ENCODE results near the gene SEPTIN7.
"Not testable (repeated sequence)": the region's sequence is repeated elsewhere in the genome, so short reads cannot be mapped to it uniquely, and the experiment has no call there.

The SEPTIN7 gene

DNA sequence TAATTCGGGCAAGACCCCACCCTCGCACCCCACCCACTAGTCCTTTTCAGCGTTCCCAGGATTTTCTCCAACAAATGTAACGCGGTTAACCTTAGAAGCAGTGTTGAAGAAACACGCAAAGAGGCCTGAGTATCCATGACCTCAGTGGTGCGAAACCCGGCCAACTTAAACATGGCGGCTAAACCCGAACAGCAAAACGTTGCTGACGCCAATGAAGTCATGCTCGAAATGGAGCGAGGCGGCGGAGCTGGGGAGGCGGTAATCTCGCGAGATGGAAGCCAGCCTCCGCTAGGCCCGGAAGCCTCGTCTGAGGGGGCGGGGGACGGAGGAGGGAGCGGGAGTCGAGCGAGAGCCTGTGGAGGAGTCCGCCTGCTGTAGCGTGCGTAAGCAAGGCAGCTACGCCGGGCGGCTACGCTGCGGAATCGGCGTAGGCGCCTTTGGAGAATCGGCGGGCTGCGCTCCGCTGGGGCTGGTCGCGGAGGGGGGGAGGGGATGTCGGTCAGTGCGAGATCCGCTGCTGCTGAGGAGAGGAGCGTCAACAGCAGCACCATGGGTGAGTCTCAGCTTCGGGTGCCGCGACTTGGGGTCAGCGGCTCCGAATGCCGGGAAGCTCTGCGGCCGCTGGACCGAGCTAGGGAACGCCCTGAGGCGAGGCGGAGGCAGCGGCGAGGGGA lies at the start of gene SEPTIN7:
TSS of gene SEPTIN7 (plus strand) at position 340 of the 674 bp plus-strand sequence. CDS start at position 493, 153 bp downstream.
- H3K4me1 ChIP-seq (ENCODE audit: control insufficient read depth in 1 of 2, insufficient read depth in 1 of 2, low read depth in 1 of 2, low read length in 1 of 2): peaks cover 27 to 38% of the 10 kb centered on the region in 2 experiments
- H3K27ac ChIP-seq: peak within 1 kb of the TSS; percentile 96
- no peaks in the 10 kb centered on the region for H3K36me3 ChIP-seq
- TF ChIP-seq, protein P1, sequence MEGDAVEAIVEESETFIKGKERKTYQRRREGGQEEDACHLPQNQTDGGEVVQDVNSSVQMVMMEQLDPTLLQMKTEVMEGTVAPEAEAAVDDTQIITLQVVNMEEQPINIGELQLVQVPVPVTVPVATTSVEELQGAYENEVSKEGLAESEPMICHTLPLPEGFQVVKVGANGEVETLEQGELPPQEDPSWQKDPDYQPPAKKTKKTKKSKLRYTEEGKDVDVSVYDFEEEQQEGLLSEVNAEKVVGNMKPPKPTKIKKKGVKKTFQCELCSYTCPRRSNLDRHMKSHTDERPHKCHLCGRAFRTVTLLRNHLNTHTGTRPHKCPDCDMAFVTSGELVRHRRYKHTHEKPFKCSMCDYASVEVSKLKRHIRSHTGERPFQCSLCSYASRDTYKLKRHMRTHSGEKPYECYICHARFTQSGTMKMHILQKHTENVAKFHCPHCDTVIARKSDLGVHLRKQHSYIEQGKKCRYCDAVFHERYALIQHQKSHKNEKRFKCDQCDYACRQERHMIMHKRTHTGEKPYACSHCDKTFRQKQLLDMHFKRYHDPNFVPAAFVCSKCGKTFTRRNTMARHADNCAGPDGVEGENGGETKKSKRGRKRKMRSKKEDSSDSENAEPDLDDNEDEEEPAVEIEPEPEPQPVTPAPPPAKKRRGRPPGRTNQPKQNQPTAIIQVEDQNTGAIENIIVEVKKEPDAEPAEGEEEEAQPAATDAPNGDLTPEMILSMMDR (IDR thresholded peaks at IDR 0.05): peak; percentile 35
- H3K9me3 ChIP-seq: no peaks in the 10 kb centered on the region
- H3K4me3 ChIP-seq (ENCODE audit: low read depth in 1 of 2, low read length in 1 of 2): peak within 1 kb of the TSS; percentile 90 to 92
- H3K27me3 ChIP-seq: no peaks in the 10 kb centered on the region

DNA sequence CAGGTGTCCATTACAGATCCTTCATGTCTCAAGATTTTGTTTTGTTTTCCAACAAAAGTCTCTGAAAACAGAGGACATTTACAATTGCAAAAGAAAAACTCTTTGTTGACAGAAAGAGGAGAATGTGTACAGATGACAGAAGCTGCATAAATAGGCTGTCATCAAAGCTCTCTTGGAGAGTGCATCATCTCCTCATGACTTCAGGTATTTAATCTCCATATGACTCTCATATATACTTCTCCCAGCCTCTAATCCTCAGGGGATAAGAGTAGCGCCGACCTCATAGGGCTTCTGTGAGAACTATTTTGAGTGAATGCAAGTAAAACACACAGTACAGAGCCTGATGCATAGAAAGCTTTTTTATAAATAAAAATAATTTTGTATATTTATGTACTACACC lies 48.1 kb upstream of the SEPTIN7 start:
- H3K27ac ChIP-seq: no peak overlapping the region
- TF ChIP-seq, protein P1 (IDR thresholded peaks at IDR 0.05): no peak
- no peaks in the 10 kb centered on the region for H3K27me3 ChIP-seq
- no peaks in the 10 kb centered on the region for H3K4me1 ChIP-seq (ENCODE audit: control insufficient read depth in 1 of 2, insufficient read depth in 1 of 2, low read depth in 1 of 2, low read length in 1 of 2)
- H3K36me3 ChIP-seq: no peaks in the 10 kb centered on the region
- H3K9me3 ChIP-seq: no peaks in the 10 kb centered on the region
- no peak overlapping the region for H3K4me3 ChIP-seq (ENCODE audit: low read depth in 1 of 2, low read length in 1 of 2)

DNA sequence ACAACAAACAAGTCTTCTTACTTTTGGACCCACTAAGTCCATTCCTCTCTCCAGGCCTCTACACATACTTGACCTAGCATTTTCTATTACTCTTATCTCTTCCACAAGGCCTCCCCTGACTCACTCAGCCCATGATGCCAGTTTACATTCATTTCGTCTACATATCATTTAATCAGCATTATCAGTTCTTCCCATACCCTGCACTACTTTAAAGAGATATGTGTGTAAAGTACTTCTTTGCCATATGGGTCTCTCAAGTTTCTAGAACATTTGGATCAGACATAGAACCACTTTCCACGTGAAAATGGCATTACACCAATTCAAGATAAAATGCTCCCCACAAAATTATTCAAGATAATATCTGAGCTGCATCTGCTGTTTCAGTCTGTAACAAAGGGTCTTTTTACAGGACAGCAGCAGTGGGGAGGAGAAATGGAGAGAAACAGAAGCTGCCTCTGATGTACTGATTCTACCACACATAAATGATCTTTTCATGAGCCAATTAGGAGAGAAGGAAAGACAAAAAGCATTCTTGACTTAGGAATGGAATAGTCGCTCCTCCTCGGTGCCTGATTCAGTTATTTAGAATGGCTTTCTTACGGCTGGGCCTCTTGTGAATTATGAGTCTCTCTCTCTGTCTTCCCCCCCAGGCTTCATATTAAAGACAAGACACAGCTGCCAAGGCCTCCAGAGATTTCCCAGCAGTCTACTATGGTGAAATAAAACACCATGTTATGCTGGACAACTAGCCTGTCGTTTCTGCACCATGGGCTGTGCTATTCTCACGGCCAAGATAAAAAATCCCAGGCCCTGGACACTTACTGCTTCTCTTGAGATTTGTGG lies 46.9 kb upstream of the SEPTIN7 start:
- Histone ChIP-seq H3K9me3 (no peaks in the 10 kb centered on the region), H3K27ac (no peak overlapping the region), H3K4me1 (ENCODE audit: control insufficient read depth in 1 of 2, insufficient read depth in 1 of 2, low read depth in 1 of 2, low read length in 1 of 2) (no peaks in the 10 kb centered on the region), H3K36me3 (no peaks in the 10 kb centered on the region), H3K4me3 (ENCODE audit: low read depth in 1 of 2, low read length in 1 of 2) (no peak overlapping the region), H3K27me3 (no peaks in the 10 kb centered on the region)
- TF ChIP-seq, protein P1 (IDR thresholded peaks at IDR 0.05): no peak

- Histone ChIP-seq H3K27me3 (no peaks in the 10 kb centered on the region), H3K27ac (no peak overlapping the region), H3K4me1 (ENCODE audit: control insufficient read depth in 1 of 2, insufficient read depth in 1 of 2, low read depth in 1 of 2, low read length in 1 of 2) (no peaks in the 10 kb centered on the region), H3K4me3 (ENCODE audit: low read depth in 1 of 2, low read length in 1 of 2) (no peak overlapping the region), H3K36me3 (no peaks in the 10 kb centered on the region), H3K9me3 (no peaks in the 10 kb centered on the region)
- TF ChIP-seq, protein P1 (IDR thresholded peaks at IDR 0.05): no peak
Observed at GRCh38 chr7:35754741-35755140, 46.1 kb upstream of the SEPTIN7 start.

DNA sequence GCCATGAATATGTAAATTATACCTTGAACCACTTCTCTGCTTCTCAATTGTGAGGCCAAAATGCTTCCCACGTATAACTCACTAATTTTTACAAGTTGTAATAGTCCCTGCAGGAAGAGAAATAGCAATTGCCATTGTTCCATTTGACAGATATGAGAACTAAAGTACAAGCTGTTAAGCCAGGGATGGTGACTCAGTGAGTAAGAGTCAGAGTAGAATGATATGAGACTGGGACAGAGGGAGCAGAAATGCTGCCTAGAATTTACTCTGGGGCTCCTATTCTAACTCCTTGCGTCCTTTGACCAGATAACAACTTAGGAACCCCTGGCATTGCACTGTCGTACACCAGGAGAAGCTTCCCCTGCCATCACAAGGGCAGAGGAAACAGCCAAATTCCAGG lies 45.1 kb upstream of the SEPTIN7 start:
- H3K27me3 ChIP-seq: no peaks in the 10 kb centered on the region
- no peak overlapping the region for H3K27ac ChIP-seq
- H3K4me3 ChIP-seq (ENCODE audit: low read depth in 1 of 2, low read length in 1 of 2): no peak overlapping the region
- no peaks in the 10 kb centered on the region for H3K36me3 ChIP-seq
- H3K4me1 ChIP-seq (ENCODE audit: control insufficient read depth in 1 of 2, insufficient read depth in 1 of 2, low read depth in 1 of 2, low read length in 1 of 2): no peaks in the 10 kb centered on the region
- no peaks in the 10 kb centered on the region for H3K9me3 ChIP-seq
- TF ChIP-seq, protein P1 (IDR thresholded peaks at IDR 0.05): no peak

DNA sequence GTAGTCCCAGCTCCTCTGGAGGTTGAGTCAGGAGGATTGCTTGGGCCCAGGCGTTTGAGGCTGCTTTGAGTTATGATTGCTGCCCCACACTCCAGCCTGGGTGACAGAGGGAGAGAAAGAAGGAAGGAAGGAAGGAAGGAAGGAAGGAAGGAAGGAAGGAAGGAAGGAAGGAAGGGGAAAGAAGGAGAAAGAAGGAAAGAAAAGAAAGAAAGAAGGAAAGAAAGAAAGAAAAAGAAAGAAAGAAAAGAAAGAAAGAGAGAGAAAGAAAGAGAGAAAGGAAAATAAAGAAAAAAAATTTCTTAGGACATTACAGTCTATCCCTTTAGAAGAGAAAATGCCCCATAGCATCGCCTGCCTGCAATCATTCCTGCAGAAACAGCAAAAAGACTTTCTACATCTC lies 44.4 kb upstream of the SEPTIN7 start:
- not testable (repeated sequence) for H3K4me3 ChIP-seq (ENCODE audit: low read depth in 1 of 2, low read length in 1 of 2); H3K4me1 ChIP-seq (ENCODE audit: control insufficient read depth in 1 of 2, insufficient read depth in 1 of 2, low read depth in 1 of 2, low read length in 1 of 2); H3K9me3 ChIP-seq; H3K27ac ChIP-seq; H3K27me3 ChIP-seq; H3K36me3 ChIP-seq

All from neutrophil (primary cell).